Adrenal gland (tissue), 5 donors: ENCODE results near the gene KIF26A.

Source experiments
- POLR2A ChIP-seq, 2 donors: fragments of 450-650 bp; IDR thresholded peaks; one replicate each; pipeline ENCODE4 v1.6.1; 2017; ENCODE audit warnings: antibody characterized with exemption in 2 of 2, mild to moderate bottlenecking in 2 of 2, moderate library complexity in 1 of 2
- TF ChIP-seq, protein P1 (sequence below), 6 experiments: fragments of 450-650 bp in 4 of 6; fragments of 200-600 bp in 2 of 6; sonication (generic) in 1 of 6; IDR thresholded peaks; 1 replicate in 5 of 6; 2 replicates in 1 of 6; pipeline versions ENCODE4 v1.5.1 to v1.8.0; 2016 to 2021; ENCODE audit warnings: antibody characterized with exemption in 6 of 6, mild to moderate bottlenecking in 2 of 6, moderate library complexity in 1 of 6
- donor health status: DM: no; HTN: no; CAD: no.

DNA sequence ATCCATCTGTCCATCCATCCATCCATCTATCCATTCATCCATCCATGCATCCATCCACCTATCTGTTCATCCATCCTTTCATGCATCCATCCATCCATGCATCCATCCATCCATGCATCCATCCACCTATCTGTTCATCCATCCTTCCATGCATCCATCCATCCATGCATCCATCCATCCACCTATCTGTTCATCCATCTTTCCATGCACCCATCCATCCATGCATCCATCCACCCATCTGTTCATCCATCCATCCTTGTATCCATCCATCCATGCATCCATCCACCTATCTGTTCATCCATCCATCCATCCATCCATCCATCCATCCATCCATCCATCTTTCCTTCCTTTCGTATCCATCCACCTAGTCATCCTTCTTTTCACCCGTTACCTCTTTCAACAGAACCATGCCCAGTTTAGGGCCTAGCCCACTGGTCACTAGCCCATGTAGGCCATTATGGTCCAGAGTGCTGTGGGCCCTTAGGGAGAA, 66.3 kb downstream of the KIF26A start:
- TF ChIP-seq, protein P1, sequence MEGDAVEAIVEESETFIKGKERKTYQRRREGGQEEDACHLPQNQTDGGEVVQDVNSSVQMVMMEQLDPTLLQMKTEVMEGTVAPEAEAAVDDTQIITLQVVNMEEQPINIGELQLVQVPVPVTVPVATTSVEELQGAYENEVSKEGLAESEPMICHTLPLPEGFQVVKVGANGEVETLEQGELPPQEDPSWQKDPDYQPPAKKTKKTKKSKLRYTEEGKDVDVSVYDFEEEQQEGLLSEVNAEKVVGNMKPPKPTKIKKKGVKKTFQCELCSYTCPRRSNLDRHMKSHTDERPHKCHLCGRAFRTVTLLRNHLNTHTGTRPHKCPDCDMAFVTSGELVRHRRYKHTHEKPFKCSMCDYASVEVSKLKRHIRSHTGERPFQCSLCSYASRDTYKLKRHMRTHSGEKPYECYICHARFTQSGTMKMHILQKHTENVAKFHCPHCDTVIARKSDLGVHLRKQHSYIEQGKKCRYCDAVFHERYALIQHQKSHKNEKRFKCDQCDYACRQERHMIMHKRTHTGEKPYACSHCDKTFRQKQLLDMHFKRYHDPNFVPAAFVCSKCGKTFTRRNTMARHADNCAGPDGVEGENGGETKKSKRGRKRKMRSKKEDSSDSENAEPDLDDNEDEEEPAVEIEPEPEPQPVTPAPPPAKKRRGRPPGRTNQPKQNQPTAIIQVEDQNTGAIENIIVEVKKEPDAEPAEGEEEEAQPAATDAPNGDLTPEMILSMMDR (IDR thresholded peaks at IDR 0.05): no peak
- no peak for TF ChIP-seq POLR2A (IDR thresholded peaks at IDR 0.05)
